MM.1S (cell line): ENCODE results near the gene PRMT2.

ENCODE experiments used
- CTCF ChIP-seq: fragments of 300-600 bp; sonication (generic); IDR thresholded peaks from 2 replicates; pipeline ENCODE4 v1.5.1; 2016; ENCODE audit warnings: antibody characterized with exemption, low read length, mixed read lengths
- EZH2 ChIP-seq: fragments of 300-600 bp; sonication (generic); optimal IDR thresholded peaks from 2 replicates; pipeline ENCODE3; 2017; ENCODE audit warnings: low read depth, mild to moderate bottlenecking, antibody characterized with exemption, low read length, mixed read lengths
- EZH2phosphoT487 ChIP-seq: fragments of 300-600 bp; sonication (generic); IDR thresholded peaks from 2 replicates; pipeline ENCODE4 v1.6.1; 2018; ENCODE audit warnings: antibody characterized with exemption, low read length

GRCh38 chr21:46628868-46629267 is 6.6 kb upstream of the PRMT2 start:
- TF ChIP-seq CTCF (no peak), EZH2 (no peak), EZH2phosphoT487 (no peak)
